ENCODE results near the gene KRTAP1-5.

GRCh38 chr17:41009936-41010335 is 17.1 kb downstream of the KRTAP1-5 start:
- TF ChIP-seq, protein P1, sequence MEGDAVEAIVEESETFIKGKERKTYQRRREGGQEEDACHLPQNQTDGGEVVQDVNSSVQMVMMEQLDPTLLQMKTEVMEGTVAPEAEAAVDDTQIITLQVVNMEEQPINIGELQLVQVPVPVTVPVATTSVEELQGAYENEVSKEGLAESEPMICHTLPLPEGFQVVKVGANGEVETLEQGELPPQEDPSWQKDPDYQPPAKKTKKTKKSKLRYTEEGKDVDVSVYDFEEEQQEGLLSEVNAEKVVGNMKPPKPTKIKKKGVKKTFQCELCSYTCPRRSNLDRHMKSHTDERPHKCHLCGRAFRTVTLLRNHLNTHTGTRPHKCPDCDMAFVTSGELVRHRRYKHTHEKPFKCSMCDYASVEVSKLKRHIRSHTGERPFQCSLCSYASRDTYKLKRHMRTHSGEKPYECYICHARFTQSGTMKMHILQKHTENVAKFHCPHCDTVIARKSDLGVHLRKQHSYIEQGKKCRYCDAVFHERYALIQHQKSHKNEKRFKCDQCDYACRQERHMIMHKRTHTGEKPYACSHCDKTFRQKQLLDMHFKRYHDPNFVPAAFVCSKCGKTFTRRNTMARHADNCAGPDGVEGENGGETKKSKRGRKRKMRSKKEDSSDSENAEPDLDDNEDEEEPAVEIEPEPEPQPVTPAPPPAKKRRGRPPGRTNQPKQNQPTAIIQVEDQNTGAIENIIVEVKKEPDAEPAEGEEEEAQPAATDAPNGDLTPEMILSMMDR (conservative IDR thresholded peaks at IDR 0.05 in 1 of 2, IDR thresholded peaks at IDR 0.05 in 1 of 2; ENCODE audit: extremely low read depth in 1 of 2, insufficient read depth in 1 of 2, low read depth in 1 of 2, low read length in 2 of 2): no peak
- no peak for TF ChIP-seq EZH2 (IDR thresholded peaks at IDR 0.05; ENCODE audit: borderline replicate concordance, low read length)

All from mammary epithelial cell (primary cell).